Limb (tissue), 2 donors: Measurements from ENCODE around the gene TNRC6A.
"Not testable (repeated sequence)": the region's sequence is repeated elsewhere in the genome, so short reads cannot be mapped to it uniquely, and the experiment has no call there.

Experiments used
- DNase-seq, 2 donors: peaks; one replicate each; pipeline ENCODE4 v3.0.0-alpha.2; 2016; ENCODE audit errors: extremely low spot score in 2 of 2

Gene TNRC6A

GRCh38 chr16:24810951-24811843 lies 81.7 kb downstream of the TNRC6A start:
- DNase-seq: no peak

DNA sequence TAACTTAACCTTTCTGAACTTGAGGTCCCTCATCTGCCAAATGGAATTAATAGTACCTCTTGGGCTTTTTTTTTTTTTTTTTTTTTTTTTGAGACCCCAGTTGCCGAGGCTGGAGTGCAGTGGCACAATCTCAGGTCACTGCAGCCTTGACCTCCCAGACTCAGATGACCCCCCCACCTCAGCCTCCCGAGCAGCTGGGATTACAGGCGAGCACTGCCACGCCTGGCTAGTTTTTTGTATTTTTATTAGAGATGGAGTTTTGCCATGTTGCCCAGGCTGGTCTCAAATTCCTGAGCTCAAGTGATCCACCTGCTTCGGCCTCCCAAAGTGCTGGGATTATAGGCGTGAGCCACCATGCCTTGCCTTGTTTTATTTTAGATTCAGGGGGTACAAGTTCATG lies 83.4 kb downstream of the TNRC6A start:
- DNase-seq: not testable (repeated sequence)

DNA sequence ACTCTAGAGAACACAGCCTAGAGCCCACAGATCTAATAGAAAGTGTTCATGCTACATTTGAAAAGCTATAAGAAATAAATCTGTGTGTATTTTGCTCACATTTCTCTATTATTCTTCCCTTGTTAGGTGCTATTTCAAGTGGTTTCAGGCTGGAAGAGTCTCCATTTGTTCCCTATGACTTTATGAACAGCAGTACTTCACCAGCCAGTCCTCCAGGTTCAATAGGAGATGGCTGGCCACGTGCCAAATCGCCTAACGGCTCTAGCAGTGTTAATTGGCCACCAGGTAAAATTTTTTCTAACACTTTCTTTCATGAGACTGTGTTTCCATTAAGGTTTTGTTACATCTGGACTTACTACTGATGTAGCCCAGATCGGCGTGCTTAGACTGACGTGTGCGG lies 85.6 kb downstream of the TNRC6A start:
- DNase-seq: no peak

DNA sequence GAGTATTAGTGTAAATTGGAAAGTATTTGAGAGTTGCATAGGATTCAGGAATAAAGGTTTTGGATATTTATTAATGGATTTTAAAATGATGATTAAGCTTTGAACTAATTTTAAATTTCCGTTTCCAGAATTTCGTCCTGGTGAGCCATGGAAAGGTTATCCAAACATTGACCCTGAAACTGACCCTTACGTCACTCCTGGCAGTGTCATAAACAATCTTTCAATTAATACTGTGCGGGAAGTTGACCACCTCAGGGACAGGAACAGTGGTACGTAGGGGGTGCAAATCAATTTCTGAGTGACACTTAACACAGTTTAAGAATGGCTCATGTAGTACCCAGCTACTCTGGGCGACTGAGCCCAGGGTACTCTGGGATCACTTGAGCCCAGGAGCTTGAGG lies 87.2 kb downstream of the TNRC6A start:
- DNase-seq: no peak

GRCh38 chr16:24819462-24820040 lies 90.1 kb downstream of the TNRC6A start:
- DNase-seq: no peak

GRCh38 chr16:24820522-24820921 lies 91.1 kb downstream of the TNRC6A start:
- DNase-seq: no peak

DNA sequence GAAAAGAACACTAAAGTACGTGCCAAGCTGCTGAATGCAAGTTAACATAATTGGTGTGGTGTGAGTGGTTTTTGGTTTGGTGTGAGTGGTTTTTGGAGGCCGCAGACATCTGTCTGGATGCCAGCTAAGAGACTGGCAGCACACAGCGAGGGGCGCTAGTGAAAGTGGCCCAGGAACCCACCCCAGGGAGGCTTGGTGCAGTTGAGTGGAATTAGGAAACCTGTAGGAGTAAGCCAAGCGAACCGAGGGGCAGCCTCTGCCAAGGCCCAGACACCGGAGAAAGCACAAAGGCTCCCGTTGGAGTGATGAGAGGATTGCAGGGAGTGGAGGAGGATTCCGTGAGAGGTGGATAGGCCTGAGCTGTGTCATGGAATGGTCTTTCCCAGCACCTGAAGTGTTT lies 91.7 kb downstream of the TNRC6A start:
- no peak for DNase-seq

- DNase-seq: no peak
These were observed 93.1 kb downstream of the TNRC6A start for GRCh38 chr16:24822542-24822941.

DNA sequence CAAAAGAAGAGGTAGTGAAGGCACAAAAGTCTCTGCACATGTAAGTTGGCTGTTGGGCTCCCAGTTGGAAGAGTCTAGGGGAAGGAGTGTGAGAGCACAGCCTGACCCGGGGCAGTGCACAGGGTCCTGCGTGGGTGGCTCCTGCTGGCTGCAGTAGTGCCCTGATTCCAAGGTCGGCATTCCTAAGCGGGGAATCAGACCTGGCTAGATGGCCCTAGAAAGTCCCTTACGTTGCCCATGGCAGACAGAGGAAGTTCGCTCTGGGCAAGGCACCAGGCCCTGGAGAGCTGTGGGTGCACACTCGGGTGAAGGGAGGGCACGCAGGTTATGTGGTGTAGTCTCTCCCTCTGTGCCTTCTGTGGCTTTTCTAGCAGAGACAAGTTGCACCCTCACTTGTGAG lies 93.5 kb downstream of the TNRC6A start:
- DNase-seq: no peak

DNA sequence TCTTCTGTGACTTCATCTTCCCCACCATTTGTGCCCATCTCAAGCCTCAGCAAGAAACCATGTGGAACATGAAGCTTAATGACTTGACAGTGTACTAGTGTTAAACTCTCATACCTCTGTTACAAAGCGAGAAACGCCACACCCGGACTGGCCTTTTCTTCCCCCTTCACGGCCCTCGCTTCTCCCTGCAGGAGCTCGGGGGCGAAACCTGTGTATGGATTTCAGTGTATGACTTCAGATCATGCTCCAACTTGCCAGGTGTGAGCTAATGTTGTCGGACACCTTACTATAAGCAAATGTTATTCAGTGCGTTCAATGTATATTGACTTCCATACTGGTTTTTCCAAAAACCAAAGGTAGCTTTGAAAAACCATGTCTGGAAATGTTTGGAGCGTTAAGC lies 96.2 kb downstream of the TNRC6A start:
- DNase-seq: no peak

GRCh38 chr16:24826096-24826690 lies 96.7 kb downstream of the TNRC6A start:
- no peak for DNase-seq

- no peak for DNase-seq
These were observed 97.5 kb downstream of the TNRC6A start for GRCh38 chr16:24826817-24827566.

GRCh38 chr16:24829153-24829552 lies 99.7 kb downstream of the TNRC6A start:
- DNase-seq: no peak

DNA sequence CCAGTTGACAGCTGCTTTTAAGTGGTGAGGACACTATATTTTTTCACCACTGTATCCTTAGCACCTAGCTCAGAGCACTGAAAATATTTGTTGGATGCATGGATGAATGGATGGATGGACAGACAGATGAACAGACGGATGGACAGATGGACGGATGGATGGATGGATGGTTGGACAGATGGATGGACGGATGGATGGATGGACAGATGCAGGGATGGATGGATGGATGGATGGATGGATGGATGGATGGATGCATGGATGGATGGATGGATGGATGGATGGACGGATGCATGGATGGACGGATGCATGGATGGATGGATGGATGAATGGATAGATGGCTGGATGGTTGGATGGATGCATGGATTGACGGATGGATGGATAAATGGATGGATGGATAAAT lies 103.9 kb downstream of the TNRC6A start:
- no peak for DNase-seq

DNA sequence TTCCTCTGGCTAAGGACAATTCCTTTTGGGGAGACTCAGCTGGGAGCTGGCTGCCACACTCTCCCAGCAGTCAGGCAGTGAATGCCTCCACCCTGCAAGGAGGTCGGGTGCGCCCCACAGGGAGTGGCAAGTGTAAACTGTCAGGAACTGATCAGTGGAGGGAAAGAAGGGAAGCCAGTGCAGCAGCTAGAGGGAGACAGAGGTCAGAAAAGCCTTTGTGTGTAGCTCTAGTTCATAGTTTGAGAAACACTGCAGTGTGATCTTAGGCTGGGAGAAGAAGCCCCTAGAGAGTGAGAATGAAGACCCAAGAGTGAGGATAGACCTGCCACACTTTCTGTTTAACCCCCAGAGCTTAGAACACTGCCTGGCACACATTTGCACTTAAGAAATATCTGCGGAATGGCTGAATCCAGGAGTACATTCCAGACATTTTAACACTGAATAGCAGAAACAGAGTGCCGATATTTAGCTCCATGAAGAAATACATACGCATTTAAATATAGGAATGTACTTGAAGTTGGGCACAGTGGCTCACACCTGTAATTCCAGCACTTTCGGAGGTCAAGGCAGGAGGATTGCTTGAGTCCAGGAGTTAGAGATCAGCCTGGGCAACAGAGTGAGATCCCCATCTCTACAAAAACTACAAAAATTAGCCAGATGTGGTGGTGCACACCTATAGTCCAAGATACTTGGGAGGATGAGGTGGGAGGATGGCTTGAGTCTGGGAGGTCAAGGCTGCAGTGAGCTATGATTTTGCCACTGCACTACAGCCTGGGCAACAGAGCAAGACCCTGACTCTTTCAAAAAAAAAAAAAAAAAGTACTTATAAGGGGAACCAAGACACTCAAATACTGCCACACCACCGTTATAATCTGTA lies 105.2 kb downstream of the TNRC6A start:
- DNase-seq: no peak

DNA sequence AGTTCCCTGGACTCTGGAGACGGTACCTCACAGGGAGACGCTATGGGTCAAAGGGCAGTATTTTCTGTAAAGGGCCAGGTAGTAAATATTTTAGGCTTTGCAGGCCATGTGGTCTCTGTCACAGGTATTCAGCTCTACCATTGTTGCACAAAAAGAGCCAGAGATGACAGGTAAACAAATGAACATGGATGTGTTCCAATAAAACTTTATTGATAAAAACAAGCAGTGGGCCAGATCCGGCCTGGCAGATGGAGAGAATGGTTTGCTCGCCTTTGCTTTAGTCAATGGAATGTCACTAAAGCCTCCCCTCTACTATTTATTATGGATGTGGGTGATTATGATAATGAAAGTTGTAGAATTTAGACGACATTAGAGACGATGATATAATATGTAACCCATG lies 107.4 kb downstream of the TNRC6A start:
- no peak for DNase-seq

- no peak for DNase-seq
These were observed 108.5 kb downstream of the TNRC6A start for GRCh38 chr16:24837969-24838368.

DNA sequence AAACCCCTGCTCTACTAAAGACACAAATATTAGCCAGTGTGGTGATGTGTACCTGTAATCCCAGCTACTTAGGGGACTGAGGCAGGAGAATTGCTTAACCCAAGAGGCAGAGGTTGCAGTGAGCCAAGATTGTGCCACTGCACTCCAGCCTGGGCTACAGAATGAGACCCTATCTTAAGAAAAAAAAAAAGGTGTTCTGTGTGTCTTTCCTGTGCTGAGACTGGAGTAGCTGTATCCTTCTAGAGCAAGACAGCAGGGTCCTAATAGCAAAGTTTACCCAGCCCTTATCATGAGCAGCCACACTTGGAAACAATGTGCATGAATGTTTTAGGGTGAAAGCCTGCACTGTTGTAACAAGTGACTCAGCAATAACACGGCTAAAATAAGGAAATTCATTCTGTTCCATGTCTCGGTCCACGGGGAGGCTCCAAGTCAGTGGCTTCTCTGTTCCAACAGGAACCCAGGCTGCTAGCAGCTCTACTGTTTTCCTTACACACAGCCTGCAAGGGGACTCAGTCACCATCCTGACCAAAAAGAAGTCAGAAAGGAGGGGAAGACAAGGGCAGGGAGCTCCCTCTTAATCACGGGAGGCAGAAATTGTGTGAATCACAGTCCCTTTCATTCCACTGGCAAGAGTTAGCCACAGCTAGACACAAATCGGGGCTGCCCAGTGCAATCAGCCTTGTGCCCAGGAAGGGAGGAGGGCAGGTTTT lies 109.3 kb downstream of the TNRC6A start:
- no peak for DNase-seq

- no peak for DNase-seq
These were observed 110.0 kb downstream of the TNRC6A start for GRCh38 chr16:24839347-24839972.

- no peak for DNase-seq
These were observed 111.8 kb downstream of the TNRC6A start for GRCh38 chr16:24841291-24841690.
